Activated B cell treated with CpG ODN at 0.5 μM for 24 hours (primary cell): Measurements from ENCODE around the gene KCNC1. TPM values are rescaled to one million over a fixed set of nuclear protein-coding genes. Genes with fewer than 3 reads are reported as not detected.

Experiments
- ATAC-seq: fragments of 200-7000 bp; cut with Tn5 transposase; one replicate; pipeline ENCODE4 v1.10.0; 2021; ENCODE audit warnings: low read depth, mild to moderate bottlenecking, moderate library complexity
- CTCF ChIA-PET: fragments of 350-600 bp; sonication (Branson Sonifier 250); formaldehyde crosslinking; loops from one replicate; lab custom pipeline; 2021; ENCODE audit warnings: antibody characterized with exemption; lab: Charles Lee
- POLR2A ChIA-PET: fragments of 350-600 bp; sonication (Branson Sonifier 250); formaldehyde crosslinking; loops from one replicate; lab custom pipeline; 2021; ENCODE audit warnings: antibody characterized with exemption; lab: Charles Lee
- DNase-seq: peaks from one replicate; pipeline ENCODE4 v3.0.0; 2022
- H3K27ac Mint-ChIP-seq: one replicate; pipeline ENCODE4 v1.8.0; 2020; ENCODE audit warnings: mixed read lengths
- H3K27me3 Mint-ChIP-seq: one replicate; pipeline ENCODE4 v1.8.0; 2021; ENCODE audit warnings: mixed read lengths
- H3K36me3 Mint-ChIP-seq: one replicate; pipeline ENCODE4 v1.8.0; 2021; ENCODE audit warnings: low read depth, mixed read lengths
- H3K4me1 Mint-ChIP-seq: one replicate; pipeline ENCODE4 v1.8.0; 2021; ENCODE audit warnings: mixed read lengths
- H3K4me3 Mint-ChIP-seq: one replicate; pipeline ENCODE4 v1.8.0; 2020; ENCODE audit warnings: mild to moderate bottlenecking, mixed read lengths
- H3K9me3 Mint-ChIP-seq: one replicate; pipeline ENCODE4 v1.8.0; 2020; ENCODE audit warnings: mixed read lengths
- CTCF ChIP-seq: fragments of 200-600 bp; IDR thresholded peaks from one replicate; pipeline ENCODE4 v1.8.0; 2022; ENCODE audit warnings: antibody characterized with exemption, mild to moderate bottlenecking
- intact Hi-C: fragments of 100-400 bp; cut with micrococcal nuclease; formaldehyde crosslinking; loops from one replicate; pipeline ENCODE4 v1.15.1; 2024
- total RNA-seq: library from RNA; stranded (reverse); gene quantifications from 2 replicates; pipeline ENCODE4 v1.2.3, GENCODE V29; 2022

KCNC1 gene
- total RNA-seq, 1 donor from 2014 or later, result not detected

GRCh38 chr11:17750801-17751165 lies 16.2 kb downstream of the KCNC1 start:
- ATAC-seq (no peak), DNase-seq (no peak)
- no peaks in the 10 kb centered on the region for H3K9me3 Mint-ChIP-seq
- no peak for TF ChIP-seq CTCF
- H3K27me3 Mint-ChIP-seq, result peaks cover 12% of the 10 kb centered on the region
- no peaks in the 10 kb centered on the region for H3K4me1 Mint-ChIP-seq
- POLR2A ChIA-PET, result no interaction called here
- intact Hi-C loops, result no loop called here
- no peak overlapping the region for H3K27ac Mint-ChIP-seq
- H3K4me3 Mint-ChIP-seq, result no peak overlapping the region
- CTCF ChIA-PET, result no interaction called here
- no peaks in the 10 kb centered on the region for H3K36me3 Mint-ChIP-seq

- TF ChIP-seq CTCF, result no peak
- Mint-ChIP-seq H3K4me3 (no peak overlapping the region), H3K4me1 (no peaks in the 10 kb centered on the region), H3K27me3 (peaks cover 15% of the 10 kb centered on the region), H3K27ac (no peak overlapping the region), H3K9me3 (no peaks in the 10 kb centered on the region), H3K36me3 (no peaks in the 10 kb centered on the region)
- POLR2A ChIA-PET, result no interaction called here
- no peak for DNase-seq
- ATAC-seq, result no peak
- intact Hi-C loops, result no loop called here
- CTCF ChIA-PET, result no interaction called here
Measured at GRCh38 chr11:17751558-17751957, 17.0 kb downstream of the KCNC1 start.

GRCh38 chr11:17752144-17752543 lies 17.6 kb downstream of the KCNC1 start:
- ChIA-PET CTCF (no interaction called here), POLR2A (no interaction called here)
- Mint-ChIP-seq H3K27me3 (peaks cover 11% of the 10 kb centered on the region), H3K9me3 (no peaks in the 10 kb centered on the region), H3K4me1 (no peaks in the 10 kb centered on the region), H3K36me3 (no peaks in the 10 kb centered on the region), H3K27ac (no peak overlapping the region), H3K4me3 (no peak overlapping the region)
- intact Hi-C loops, result no loop called here
- no peak for TF ChIP-seq CTCF
- no peak for ATAC-seq
- no peak for DNase-seq

GRCh38 chr11:17753153-17753552 lies 18.6 kb downstream of the KCNC1 start:
- DNase-seq, result no peak
- Mint-ChIP-seq H3K27me3 (peaks cover 11% of the 10 kb centered on the region), H3K4me1 (no peaks in the 10 kb centered on the region), H3K4me3 (no peak overlapping the region), H3K9me3 (peaks cover under 1% of the 10 kb centered on the region), H3K36me3 (no peaks in the 10 kb centered on the region), H3K27ac (no peak overlapping the region)
- intact Hi-C loops, result no loop called here
- no peak for TF ChIP-seq CTCF
- POLR2A ChIA-PET, result no interaction called here
- ATAC-seq, result no peak
- CTCF ChIA-PET, result no interaction called here

DNA sequence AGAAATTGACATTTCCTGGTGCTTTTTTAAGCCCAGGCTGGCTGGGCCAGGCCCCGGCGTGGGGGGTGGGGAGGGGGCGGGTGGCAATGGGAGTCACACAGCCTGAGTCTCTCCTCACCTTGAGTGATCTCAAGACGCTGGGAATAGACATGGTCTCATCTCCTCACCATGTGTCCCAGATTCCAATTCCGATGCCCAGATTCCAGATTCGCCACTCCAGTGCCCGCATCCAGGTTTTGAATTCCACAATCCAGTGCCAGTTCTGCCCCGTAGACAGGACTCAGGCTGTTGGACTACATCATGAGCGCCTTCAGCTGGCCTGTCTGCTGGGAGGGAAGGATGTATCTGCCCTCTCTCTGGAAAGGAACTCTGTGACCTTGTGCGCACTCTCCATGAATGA lies 19.1 kb downstream of the KCNC1 start:
- ChIA-PET CTCF (no interaction called here), POLR2A (no interaction called here)
- TF ChIP-seq CTCF, result no peak
- intact Hi-C loops, result no loop called here
- Mint-ChIP-seq H3K9me3 (peaks cover 4% of the 10 kb centered on the region), H3K36me3 (no peaks in the 10 kb centered on the region), H3K27ac (no peak overlapping the region), H3K4me1 (no peaks in the 10 kb centered on the region), H3K27me3 (peaks cover 11% of the 10 kb centered on the region), H3K4me3 (no peak overlapping the region)
- no peak for ATAC-seq
- no peak for DNase-seq
